MM.1S (cell line): ENCODE results near the gene RBP5.

Experiments
- EZH2 ChIP-seq: fragments of 300-600 bp; sonication (generic); optimal IDR thresholded peaks from 2 replicates; pipeline ENCODE3; 2017; ENCODE audit warnings: low read depth, mild to moderate bottlenecking, antibody characterized with exemption, low read length, mixed read lengths
- EZH2phosphoT487 ChIP-seq: fragments of 300-600 bp; sonication (generic); IDR thresholded peaks from 2 replicates; pipeline ENCODE4 v1.6.1; 2018; ENCODE audit warnings: antibody characterized with exemption, low read length
- TF ChIP-seq, protein P1 (sequence below): fragments of 300-600 bp; sonication (generic); IDR thresholded peaks from 2 replicates; pipeline ENCODE4 v1.5.1; 2016; ENCODE audit warnings: antibody characterized with exemption, low read length, mixed read lengths

DNA sequence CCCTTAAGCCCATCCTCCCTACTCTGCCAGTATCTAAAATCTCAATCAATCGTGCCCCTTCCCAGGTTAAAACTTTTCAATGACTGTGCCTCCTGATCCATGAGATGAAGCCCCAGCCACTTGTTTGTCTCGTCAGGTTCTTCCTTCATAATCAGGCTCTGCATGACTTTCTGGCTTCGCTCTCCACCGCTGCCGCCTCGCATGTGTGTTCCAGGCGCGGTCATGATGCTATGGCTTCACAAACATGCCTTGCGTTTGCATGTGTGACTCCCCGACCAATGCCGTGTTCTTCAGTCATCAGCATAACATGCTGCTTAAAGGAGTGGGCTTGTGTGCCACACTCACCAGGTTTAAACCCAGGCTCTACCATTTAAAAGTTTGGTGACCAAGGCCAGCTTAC, 14.7 kb downstream of the RBP5 start:
- TF ChIP-seq, protein P1, sequence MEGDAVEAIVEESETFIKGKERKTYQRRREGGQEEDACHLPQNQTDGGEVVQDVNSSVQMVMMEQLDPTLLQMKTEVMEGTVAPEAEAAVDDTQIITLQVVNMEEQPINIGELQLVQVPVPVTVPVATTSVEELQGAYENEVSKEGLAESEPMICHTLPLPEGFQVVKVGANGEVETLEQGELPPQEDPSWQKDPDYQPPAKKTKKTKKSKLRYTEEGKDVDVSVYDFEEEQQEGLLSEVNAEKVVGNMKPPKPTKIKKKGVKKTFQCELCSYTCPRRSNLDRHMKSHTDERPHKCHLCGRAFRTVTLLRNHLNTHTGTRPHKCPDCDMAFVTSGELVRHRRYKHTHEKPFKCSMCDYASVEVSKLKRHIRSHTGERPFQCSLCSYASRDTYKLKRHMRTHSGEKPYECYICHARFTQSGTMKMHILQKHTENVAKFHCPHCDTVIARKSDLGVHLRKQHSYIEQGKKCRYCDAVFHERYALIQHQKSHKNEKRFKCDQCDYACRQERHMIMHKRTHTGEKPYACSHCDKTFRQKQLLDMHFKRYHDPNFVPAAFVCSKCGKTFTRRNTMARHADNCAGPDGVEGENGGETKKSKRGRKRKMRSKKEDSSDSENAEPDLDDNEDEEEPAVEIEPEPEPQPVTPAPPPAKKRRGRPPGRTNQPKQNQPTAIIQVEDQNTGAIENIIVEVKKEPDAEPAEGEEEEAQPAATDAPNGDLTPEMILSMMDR, result no peak
- TF ChIP-seq EZH2phosphoT487 (no peak), EZH2 (no peak)
